Measurements from ENCODE around the gene POMGNT2. TPM values are rescaled to one million over a fixed set of nuclear protein-coding genes. Genes with fewer than 3 reads are reported as not detected.

The POMGNT2 gene
- total RNA-seq = 5.2 and 6.1 TPM in 2 replicates

DNA sequence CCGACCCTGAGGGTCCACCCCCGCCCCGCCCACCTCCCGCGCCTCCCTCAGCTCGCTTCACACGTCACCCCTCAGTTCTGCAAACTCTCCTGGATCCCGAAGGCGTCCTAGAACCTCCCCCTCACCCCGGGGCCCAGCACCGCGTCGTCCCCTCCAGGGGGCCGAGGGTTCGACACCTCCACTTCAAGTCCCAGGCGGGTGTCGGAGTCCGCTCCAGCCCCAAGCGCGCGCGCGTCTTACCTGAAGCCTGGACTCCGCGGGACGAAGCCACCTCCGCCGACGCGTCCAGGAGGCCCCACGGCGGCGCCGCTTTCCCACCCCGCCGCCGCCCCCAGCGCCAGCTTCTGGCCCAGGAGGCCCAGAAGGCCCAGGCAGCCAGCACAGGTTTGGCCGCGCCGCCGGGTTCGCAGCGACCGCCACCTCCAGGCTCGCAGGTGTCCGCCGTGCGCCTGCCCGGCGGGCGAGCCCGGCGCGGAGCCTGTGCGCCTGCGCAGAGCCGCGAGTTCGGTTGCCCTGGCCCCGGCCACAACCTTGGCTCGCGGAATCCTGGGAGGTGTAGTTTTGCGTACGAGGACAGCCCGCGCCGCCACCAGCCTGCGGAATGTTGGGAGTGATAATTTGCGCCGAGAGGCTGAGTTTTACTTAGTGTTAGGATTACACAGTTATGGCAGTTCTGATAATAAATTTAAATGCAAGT lies at the start of gene POMGNT2:
TSS of gene POMGNT2 (minus strand) at position 484 of the 697 bp plus-strand sequence. CDS start 24,648 bp downstream, outside the sequence.

Other genes starting within 250 kb of the POMGNT2 start
- gene CYP8B1, start 230.2 kb downstream of the POMGNT2 start, total RNA-seq = not detected in 2 replicates
- gene ZNF662, start 199.9 kb downstream of the POMGNT2 start, total RNA-seq = 0.76 and 0.97 TPM in 2 replicates
- gene GASK1A, start 126.8 kb downstream of the POMGNT2 start, total RNA-seq = not detected in 2 replicates
- 139 and 207 TPM in 2 replicates for gene SNRK, start 180.5 kb upstream of the POMGNT2 start, total RNA-seq

Data from epithelial cell of umbilical artery (primary cell).